NCI-H460 (cell line): ENCODE results near the gene POLR2J3. TPM values are rescaled to one million over a fixed set of nuclear protein-coding genes. Genes with fewer than 3 reads are reported as not detected.
"Not testable (repeated sequence)": the region's sequence is repeated elsewhere in the genome, so short reads cannot be mapped to it uniquely, and the experiment has no call there.

ENCODE experiments used
- DNase-seq: peaks from one replicate; pipeline ENCODE4 v3.0.0-alpha.2; 2016; ENCODE audit warnings: low read depth; ENCODE audit errors: extremely low read depth
- total RNA-seq: library from RNA; depleted of rRNA; stranded (reverse); fragments of >200 nt; shearing (Covaris generic); gene quantifications from 2 replicates; pipeline ENCODE4 v1.2.3, GENCODE V29; 2014; rRNA removed

The POLR2J3 gene
- total RNA-seq, 1 experiment from 2014 or later = 21.3 TPM

DNA sequence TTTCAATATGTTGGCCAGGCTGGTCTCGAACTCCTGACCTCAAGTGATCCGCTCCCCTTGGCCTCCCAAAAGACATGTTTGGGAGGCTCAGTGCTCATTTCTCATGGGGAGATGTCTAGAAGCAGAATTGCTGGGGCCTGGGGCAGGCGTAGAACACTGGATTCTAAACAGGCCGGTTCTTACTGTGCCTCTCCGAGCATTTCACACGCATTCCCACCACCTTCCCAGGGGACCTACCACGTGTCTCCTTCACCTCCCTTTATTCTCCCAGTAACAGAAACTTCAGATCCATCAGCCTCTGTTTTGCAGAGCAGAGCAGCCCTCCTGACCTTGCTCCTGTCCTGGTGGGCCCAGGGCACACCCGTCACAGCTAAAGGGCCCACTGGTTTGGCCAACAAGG, 45.2 kb downstream of the POLR2J3 start:
- DNase-seq = not testable (repeated sequence)

DNA sequence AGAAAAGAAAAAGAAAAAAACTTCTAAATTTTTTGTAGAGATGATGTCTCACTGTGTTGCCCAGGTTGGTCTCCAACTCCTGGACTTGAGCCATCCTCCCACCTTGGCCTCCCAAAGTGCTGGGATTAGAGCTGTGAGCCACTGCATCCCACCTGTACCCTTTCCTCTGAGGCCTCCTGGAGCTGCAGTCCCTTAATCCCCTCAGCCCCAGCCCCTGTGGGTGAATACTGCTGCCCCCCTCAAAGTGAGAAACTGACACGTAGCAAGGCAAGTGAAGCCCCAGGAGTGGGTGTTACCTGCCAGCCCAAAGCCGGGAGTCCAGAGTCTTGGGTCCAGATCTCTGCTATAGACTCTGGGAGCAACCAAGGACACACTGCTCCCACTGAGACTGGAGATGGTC, 47.6 kb downstream of the POLR2J3 start:
- not testable (repeated sequence) for DNase-seq

DNA sequence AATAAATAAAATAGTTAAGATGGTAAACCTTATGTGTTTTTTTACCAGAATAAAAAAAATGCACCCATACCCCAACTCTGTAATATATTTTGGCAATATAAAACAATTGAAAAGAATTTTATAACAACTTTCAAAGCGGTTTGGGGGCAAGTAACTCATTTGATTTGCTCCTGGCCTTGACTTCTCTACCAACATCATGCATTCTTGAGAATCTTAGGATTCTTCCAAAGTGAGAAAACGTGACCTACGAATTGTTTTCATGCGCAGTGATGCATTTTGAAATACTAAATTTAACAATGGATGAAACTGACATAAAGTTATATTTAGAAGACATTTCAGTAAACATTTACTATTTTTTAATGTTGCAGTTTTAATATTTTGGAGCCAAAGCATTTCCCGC, 51.6 kb downstream of the POLR2J3 start:
- DNase-seq = not testable (repeated sequence)

DNA sequence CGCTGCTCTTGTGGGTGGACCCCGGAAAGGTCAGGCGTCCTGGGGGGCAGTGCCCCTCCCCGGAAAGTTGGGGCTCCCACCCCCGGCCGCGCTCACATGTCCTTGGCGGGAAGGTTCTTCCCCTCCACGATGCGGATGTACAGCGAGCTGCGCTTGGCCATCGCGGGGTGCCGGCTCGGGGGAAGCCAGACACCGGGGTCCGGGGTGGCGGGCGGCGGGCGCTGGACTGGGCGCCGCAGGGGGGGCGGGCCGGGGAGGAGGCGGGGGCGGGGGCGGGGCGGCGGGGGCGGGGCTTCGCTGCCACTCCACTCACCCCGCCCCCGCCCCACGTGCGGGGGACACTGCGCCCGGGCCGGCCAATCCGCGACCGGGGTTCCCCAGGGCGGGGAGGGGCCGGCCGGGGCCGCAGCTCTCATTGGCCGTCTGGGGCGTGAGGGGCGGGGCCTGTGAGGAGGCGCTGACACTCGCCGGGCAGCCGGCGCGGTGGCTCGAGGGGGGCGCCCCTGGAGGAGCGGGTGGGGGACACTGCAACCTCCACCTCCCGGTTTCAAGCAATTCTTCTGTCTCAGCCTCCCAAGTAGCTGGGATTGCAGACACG, 54.7 kb downstream of the POLR2J3 start, which contains the start of gene RASA4B:
Gene RASA4B (minus strand): TSS at position 228 of the 598 bp plus-strand sequence. CDS start 67 bp downstream, at position 161.
- not testable (repeated sequence) for DNase-seq

Other genes starting within 250 kb of the POLR2J3 start
- gene SPDYE6, start 216.1 kb downstream of the POLR2J3 start, total RNA-seq = not detected in 2 replicates
- gene PRKRIP1, start 176.2 kb downstream of the POLR2J3 start, total RNA-seq = 14.6 and 17.4 TPM in 2 replicates
- gene ORAI2, start 139.0 kb downstream of the POLR2J3 start, total RNA-seq = 3.6 and 5.1 TPM in 2 replicates
- 8.5 and 9.5 TPM in 2 replicates for gene ALKBH4, start 107.7 kb downstream of the POLR2J3 start, total RNA-seq
- 25.2 and 28.4 TPM in 2 replicates for gene LRWD1, start 107.6 kb downstream of the POLR2J3 start, total RNA-seq
- 42.4 and 43.0 TPM in 2 replicates for gene POLR2J, start 93.7 kb downstream of the POLR2J3 start, total RNA-seq
- gene RASA4B, start 54.8 kb downstream of the POLR2J3 start, total RNA-seq = 2.7 and 3.3 TPM in 2 replicates
- 5.0 and 11.7 TPM in 2 replicates for gene UPK3BL2, start 28.9 kb downstream of the POLR2J3 start, total RNA-seq
- gene SPDYE2, start 21.4 kb downstream of the POLR2J3 start, total RNA-seq = not detected in 2 replicates
- gene RASA4, start 44.2 kb upstream of the POLR2J3 start, total RNA-seq = 2.1 and 4.7 TPM in 2 replicates
- gene UPK3BL1, start 70.2 kb upstream of the POLR2J3 start, total RNA-seq = 22.8 and 31.2 TPM in 2 replicates
- not detected in 2 replicates for gene SPDYE2B, start 77.7 kb upstream of the POLR2J3 start, total RNA-seq
- 3.2 and 3.8 TPM in 2 replicates for gene POLR2J2, start 99.1 kb upstream of the POLR2J3 start, total RNA-seq
- gene FAM185A, start 176.4 kb upstream of the POLR2J3 start, total RNA-seq = 7.4 and 7.9 TPM in 2 replicates